ENCODE measurements around the gene MARK1.
A peak's percentile ranks its signal among the peaks of the same experiment; 100 is the strongest.

MARK1 gene

DNA sequence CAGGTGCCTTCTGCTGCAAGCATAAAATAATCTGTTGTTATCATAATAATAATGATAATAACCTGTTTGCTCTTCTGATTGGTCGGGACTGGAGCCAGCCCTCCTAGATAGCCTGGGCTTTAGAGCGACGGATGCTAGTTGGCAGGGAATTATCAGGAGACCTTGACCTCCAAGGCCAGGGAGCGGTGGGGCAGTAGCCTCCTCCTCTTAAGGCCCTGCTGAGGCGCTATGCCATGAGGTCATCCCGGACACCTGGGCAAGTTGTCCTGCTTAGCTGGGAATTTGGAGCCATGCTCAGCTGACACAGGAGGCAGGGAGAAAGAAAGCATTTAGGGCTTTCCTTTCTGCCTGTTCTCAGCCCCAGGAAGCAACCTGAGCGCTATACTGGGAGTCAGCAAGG is 177.8 kb downstream of the MARK1 start:
- Histone ChIP-seq H2BK12ac (ENCODE audit: low read length) (no peak overlapping the region), H3K36me3 (replicated peaks in 1 of 2; ENCODE audit: control insufficient read depth in 2 of 2, insufficient read depth in 2 of 2, low read length in 2 of 2) (no peaks in the 10 kb centered on the region), H2BK15ac (ENCODE audit: low read length) (no peak overlapping the region), H2BK5ac (ENCODE audit: low read length) (no peak overlapping the region), H3K23ac (ENCODE audit: low read depth, low read length, poor library complexity) (no peak overlapping the region), H3K27ac (replicated peaks; ENCODE audit: low read length) (no peak overlapping the region), H3K27me3 (ENCODE audit: control insufficient read depth in 3 of 3, insufficient read depth in 3 of 3, low read depth in 1 of 3, low read length in 3 of 3) (peaks cover 0 to 11% (median 0%) of the 10 kb centered on the region in 3 experiments), H3K79me1 (ENCODE audit: low read depth, low read length) (no peaks in the 10 kb centered on the region), H2AK5ac (ENCODE audit: low read depth, low read length) (no peak overlapping the region), H4K91ac (ENCODE audit: low read depth, low read length, poor library complexity) (no peak overlapping the region), H2BK120ac (ENCODE audit: low read depth, low read length) (no peak overlapping the region), H3K18ac (ENCODE audit: low read length) (no peak overlapping the region), H3K9ac (ENCODE audit: low read depth, low read length, poor library complexity) (no peak overlapping the region), H3K4me3 (ENCODE audit: low read length in 2 of 2) (no peak overlapping the region), H3K9me3 (replicated peaks in 1 of 2; ENCODE audit: control insufficient read depth in 2 of 2, insufficient read depth in 1 of 2, low read depth in 1 of 2, low read length in 2 of 2) (no peaks in the 10 kb centered on the region), H3K4ac (ENCODE audit: low read length) (no peak overlapping the region), H3K4me1 (ENCODE audit: control insufficient read depth in 2 of 2, insufficient read depth in 1 of 2, low read depth in 1 of 2, low read length in 2 of 2) (peaks cover 0 to 2% of the 10 kb centered on the region in 2 donors), H3K14ac (ENCODE audit: low read length) (no peak overlapping the region), H2AFZ (ENCODE audit: low read length) (no peak overlapping the region), H3K4me2 (ENCODE audit: insufficient read depth, low read length, poor library complexity, severe bottlenecking) (no peak overlapping the region), H4K8ac (ENCODE audit: low read depth, low read length) (no peak overlapping the region)
- WGBS, 2 donors (ENCODE audit: extremely low coverage in 2 of 2, insufficient read length in 2 of 2, insufficient replicate concordance in 1 of 2), result no CpG with 5 or more reads among the region's 7 CpGs
- no peak for DNase-seq (ENCODE audit: low spot score)

DNA sequence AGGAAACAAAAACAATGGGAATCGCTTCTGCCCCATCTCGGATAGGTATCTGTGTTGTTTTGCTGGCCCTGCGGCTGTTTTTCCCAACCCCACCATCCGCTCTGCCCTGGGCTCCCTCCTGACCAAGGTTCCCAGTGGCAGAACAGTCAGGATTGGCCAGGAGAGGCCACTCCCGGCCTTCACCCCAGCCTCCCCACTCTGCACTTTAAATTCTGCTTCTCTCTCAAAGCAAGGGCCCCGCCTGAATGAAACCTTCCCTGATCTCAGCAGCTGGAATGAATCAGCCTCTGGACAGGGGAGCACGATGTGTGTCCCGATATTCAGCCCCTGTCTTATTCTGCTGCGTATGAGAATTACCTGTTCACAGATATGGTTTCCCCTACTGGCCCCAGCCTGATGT is 178.5 kb downstream of the MARK1 start:
- no peaks in the 10 kb centered on the region for H3K79me1 ChIP-seq (ENCODE audit: low read depth, low read length)
- H3K9me3 ChIP-seq (replicated peaks in 1 of 2; ENCODE audit: control insufficient read depth in 2 of 2, insufficient read depth in 1 of 2, low read depth in 1 of 2, low read length in 2 of 2), result no peaks in the 10 kb centered on the region
- no peak overlapping the region for H2AK5ac ChIP-seq (ENCODE audit: low read depth, low read length)
- H2BK12ac ChIP-seq (ENCODE audit: low read length), result no peak overlapping the region
- H2BK15ac ChIP-seq (ENCODE audit: low read length), result no peak overlapping the region
- H2AFZ ChIP-seq (ENCODE audit: low read length), result no peak overlapping the region
- no peak overlapping the region for H3K9ac ChIP-seq (ENCODE audit: low read depth, low read length, poor library complexity)
- no CpG with 5 or more reads among the region's 9 CpGs for WGBS, 2 donors (ENCODE audit: extremely low coverage in 2 of 2, insufficient read length in 2 of 2, insufficient replicate concordance in 1 of 2)
- H2BK5ac ChIP-seq (ENCODE audit: low read length), result no peak overlapping the region
- H4K91ac ChIP-seq (ENCODE audit: low read depth, low read length, poor library complexity), result no peak overlapping the region
- no peak overlapping the region for H3K18ac ChIP-seq (ENCODE audit: low read length)
- no peak overlapping the region for H3K4me3 ChIP-seq (ENCODE audit: low read length in 2 of 2)
- H4K8ac ChIP-seq (ENCODE audit: low read depth, low read length), result no peak overlapping the region
- H3K36me3 ChIP-seq (replicated peaks in 1 of 2; ENCODE audit: control insufficient read depth in 2 of 2, insufficient read depth in 2 of 2, low read length in 2 of 2), result no peaks in the 10 kb centered on the region
- H2BK120ac ChIP-seq (ENCODE audit: low read depth, low read length), result no peak overlapping the region
- peaks cover 0 to 2% of the 10 kb centered on the region in 2 donors for H3K4me1 ChIP-seq (ENCODE audit: control insufficient read depth in 2 of 2, insufficient read depth in 1 of 2, low read depth in 1 of 2, low read length in 2 of 2)
- no peak overlapping the region for H3K4ac ChIP-seq (ENCODE audit: low read length)
- H3K14ac ChIP-seq (ENCODE audit: low read length), result no peak overlapping the region
- H3K4me2 ChIP-seq (ENCODE audit: insufficient read depth, low read length, poor library complexity, severe bottlenecking), result no peak overlapping the region
- H3K27me3 ChIP-seq (ENCODE audit: control insufficient read depth in 3 of 3, insufficient read depth in 3 of 3, low read depth in 1 of 3, low read length in 3 of 3), result peaks cover 0 to 11% (median 0%) of the 10 kb centered on the region in 3 experiments
- H3K23ac ChIP-seq (ENCODE audit: low read depth, low read length, poor library complexity), result no peak overlapping the region
- DNase-seq (ENCODE audit: low spot score), result no peak
- no peak overlapping the region for H3K27ac ChIP-seq (replicated peaks; ENCODE audit: low read length)

DNA sequence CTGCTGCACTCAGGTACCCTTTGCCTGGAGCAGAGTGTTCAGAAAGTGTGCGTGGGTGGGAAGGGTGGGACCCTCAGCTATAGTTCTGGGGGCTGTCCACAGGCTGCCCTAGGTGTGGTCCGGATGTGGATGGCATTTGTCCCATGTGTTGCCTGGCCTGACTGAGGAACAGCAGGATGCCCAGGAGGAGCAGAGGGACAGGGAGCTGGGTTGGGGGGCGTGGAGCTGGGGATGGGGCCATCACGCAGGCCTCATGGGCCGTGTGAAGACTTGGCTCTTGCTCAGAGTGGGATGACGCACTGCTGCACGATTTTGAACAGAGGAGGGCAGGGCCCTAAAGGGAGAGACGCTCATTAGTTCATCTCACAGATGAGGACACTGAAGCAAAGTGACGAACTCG is 179.2 kb downstream of the MARK1 start:
- no peak overlapping the region for H2BK12ac ChIP-seq (ENCODE audit: low read length)
- no peak overlapping the region for H3K14ac ChIP-seq (ENCODE audit: low read length)
- peak overlapping the region; percentile 0 for H3K4ac ChIP-seq (ENCODE audit: low read length)
- H3K9me3 ChIP-seq (replicated peaks in 1 of 2; ENCODE audit: control insufficient read depth in 2 of 2, insufficient read depth in 1 of 2, low read depth in 1 of 2, low read length in 2 of 2), result no peaks in the 10 kb centered on the region
- H3K23ac ChIP-seq (ENCODE audit: low read depth, low read length, poor library complexity), result no peak overlapping the region
- no peak overlapping the region for H3K9ac ChIP-seq (ENCODE audit: low read depth, low read length, poor library complexity)
- H3K18ac ChIP-seq (ENCODE audit: low read length), result peak overlapping the region; percentile 67
- H3K4me3 ChIP-seq (ENCODE audit: low read length in 2 of 2), result no peak overlapping the region
- no peak overlapping the region for H3K4me2 ChIP-seq (ENCODE audit: insufficient read depth, low read length, poor library complexity, severe bottlenecking)
- no peak overlapping the region for H2AK5ac ChIP-seq (ENCODE audit: low read depth, low read length)
- H3K4me1 ChIP-seq (ENCODE audit: control insufficient read depth in 2 of 2, insufficient read depth in 1 of 2, low read depth in 1 of 2, low read length in 2 of 2), result peaks cover 0 to 2% of the 10 kb centered on the region in 2 donors
- no peak overlapping the region for H2BK5ac ChIP-seq (ENCODE audit: low read length)
- no peak overlapping the region for H2AFZ ChIP-seq (ENCODE audit: low read length)
- no peak overlapping the region for H2BK15ac ChIP-seq (ENCODE audit: low read length)
- H3K79me1 ChIP-seq (ENCODE audit: low read depth, low read length), result no peaks in the 10 kb centered on the region
- H3K27me3 ChIP-seq (ENCODE audit: control insufficient read depth in 3 of 3, insufficient read depth in 3 of 3, low read depth in 1 of 3, low read length in 3 of 3), result peaks cover 0 to 11% (median 0%) of the 10 kb centered on the region in 3 experiments
- H3K36me3 ChIP-seq (replicated peaks in 1 of 2; ENCODE audit: control insufficient read depth in 2 of 2, insufficient read depth in 2 of 2, low read length in 2 of 2), result no peaks in the 10 kb centered on the region
- no CpG with 5 or more reads among the region's 10 CpGs for WGBS, 2 donors (ENCODE audit: extremely low coverage in 2 of 2, insufficient read length in 2 of 2, insufficient replicate concordance in 1 of 2)
- H2BK120ac ChIP-seq (ENCODE audit: low read depth, low read length), result no peak overlapping the region
- H4K8ac ChIP-seq (ENCODE audit: low read depth, low read length), result no peak overlapping the region
- H4K91ac ChIP-seq (ENCODE audit: low read depth, low read length, poor library complexity), result no peak overlapping the region
- no peak overlapping the region for H3K27ac ChIP-seq (replicated peaks; ENCODE audit: low read length)
- no peak for DNase-seq (ENCODE audit: low spot score)

DNA sequence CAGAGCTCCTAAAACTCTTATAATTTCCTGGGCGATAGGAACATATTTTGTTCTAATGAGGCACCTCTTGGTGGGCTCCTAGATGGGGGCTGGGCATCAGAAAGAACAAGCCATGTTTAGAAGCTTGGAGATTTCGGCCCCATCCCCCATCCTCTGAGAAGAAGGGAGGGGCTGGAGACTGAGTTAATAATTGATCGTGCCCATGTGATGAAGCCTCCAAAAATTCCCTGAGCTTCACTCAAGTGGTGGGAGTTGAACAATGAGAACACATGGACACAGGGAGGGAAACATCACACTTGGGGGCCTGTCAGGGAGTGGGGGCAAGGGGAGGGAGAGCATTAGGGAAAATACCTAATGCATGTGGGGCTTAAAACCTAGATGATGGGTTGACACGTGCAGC is 180.3 kb downstream of the MARK1 start:
- WGBS, 2 donors (ENCODE audit: extremely low coverage in 2 of 2, insufficient read length in 2 of 2, insufficient replicate concordance in 1 of 2), result no CpG with 5 or more reads among the region's 4 CpGs
- no peak overlapping the region for H2BK12ac ChIP-seq (ENCODE audit: low read length)
- H3K27ac ChIP-seq (replicated peaks; ENCODE audit: low read length), result no peak overlapping the region

More for the DNA sequence above, 180.3 kb downstream of the MARK1 start:
- no peak overlapping the region for H2AFZ ChIP-seq (ENCODE audit: low read length)
- no peaks in the 10 kb centered on the region for H3K79me1 ChIP-seq (ENCODE audit: low read depth, low read length)
- no peak overlapping the region for H2BK5ac ChIP-seq (ENCODE audit: low read length)
- H3K27me3 ChIP-seq (ENCODE audit: control insufficient read depth in 3 of 3, insufficient read depth in 3 of 3, low read depth in 1 of 3, low read length in 3 of 3), result peaks cover 0 to 10% (median 0%) of the 10 kb centered on the region in 3 experiments
- H3K4me2 ChIP-seq (ENCODE audit: insufficient read depth, low read length, poor library complexity, severe bottlenecking), result no peak overlapping the region
- no peak overlapping the region for H3K23ac ChIP-seq (ENCODE audit: low read depth, low read length, poor library complexity)
- H2BK120ac ChIP-seq (ENCODE audit: low read depth, low read length), result no peak overlapping the region
- H4K8ac ChIP-seq (ENCODE audit: low read depth, low read length), result no peak overlapping the region
- H3K36me3 ChIP-seq (replicated peaks in 1 of 2; ENCODE audit: control insufficient read depth in 2 of 2, insufficient read depth in 2 of 2, low read length in 2 of 2), result no peaks in the 10 kb centered on the region
- no peak for DNase-seq (ENCODE audit: low spot score)
- peaks cover 0 to 2% of the 10 kb centered on the region in 2 donors for H3K4me1 ChIP-seq (ENCODE audit: control insufficient read depth in 2 of 2, insufficient read depth in 1 of 2, low read depth in 1 of 2, low read length in 2 of 2)
- no peak overlapping the region for H3K18ac ChIP-seq (ENCODE audit: low read length)
- no peak overlapping the region for H3K9ac ChIP-seq (ENCODE audit: low read depth, low read length, poor library complexity)
- H3K4ac ChIP-seq (ENCODE audit: low read length), result no peak overlapping the region
- H3K14ac ChIP-seq (ENCODE audit: low read length), result no peak overlapping the region
- H3K9me3 ChIP-seq (replicated peaks in 1 of 2; ENCODE audit: control insufficient read depth in 2 of 2, insufficient read depth in 1 of 2, low read depth in 1 of 2, low read length in 2 of 2), result no peaks in the 10 kb centered on the region
- no peak overlapping the region for H3K4me3 ChIP-seq (ENCODE audit: low read length in 2 of 2)
- H2BK15ac ChIP-seq (ENCODE audit: low read length), result no peak overlapping the region
- H4K91ac ChIP-seq (ENCODE audit: low read depth, low read length, poor library complexity), result no peak overlapping the region
- H2AK5ac ChIP-seq (ENCODE audit: low read depth, low read length), result no peak overlapping the region

All from neuronal stem cell (in vitro differentiated cells).